ENCODE results near the gene LRP5.

LRP5 gene

GRCh38 chr11:68274306-68274705 is 38.1 kb upstream of the LRP5 start:
- H3K4me2 ChIP-seq (ENCODE audit: low read length) = no peak overlapping the region
- H3K4me1 ChIP-seq = peaks cover 8% of the 10 kb centered on the region
- TF ChIP-seq, protein P1, sequence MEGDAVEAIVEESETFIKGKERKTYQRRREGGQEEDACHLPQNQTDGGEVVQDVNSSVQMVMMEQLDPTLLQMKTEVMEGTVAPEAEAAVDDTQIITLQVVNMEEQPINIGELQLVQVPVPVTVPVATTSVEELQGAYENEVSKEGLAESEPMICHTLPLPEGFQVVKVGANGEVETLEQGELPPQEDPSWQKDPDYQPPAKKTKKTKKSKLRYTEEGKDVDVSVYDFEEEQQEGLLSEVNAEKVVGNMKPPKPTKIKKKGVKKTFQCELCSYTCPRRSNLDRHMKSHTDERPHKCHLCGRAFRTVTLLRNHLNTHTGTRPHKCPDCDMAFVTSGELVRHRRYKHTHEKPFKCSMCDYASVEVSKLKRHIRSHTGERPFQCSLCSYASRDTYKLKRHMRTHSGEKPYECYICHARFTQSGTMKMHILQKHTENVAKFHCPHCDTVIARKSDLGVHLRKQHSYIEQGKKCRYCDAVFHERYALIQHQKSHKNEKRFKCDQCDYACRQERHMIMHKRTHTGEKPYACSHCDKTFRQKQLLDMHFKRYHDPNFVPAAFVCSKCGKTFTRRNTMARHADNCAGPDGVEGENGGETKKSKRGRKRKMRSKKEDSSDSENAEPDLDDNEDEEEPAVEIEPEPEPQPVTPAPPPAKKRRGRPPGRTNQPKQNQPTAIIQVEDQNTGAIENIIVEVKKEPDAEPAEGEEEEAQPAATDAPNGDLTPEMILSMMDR (IDR thresholded peaks at IDR 0.05) = no peak
- peak overlapping the region; percentile 12 for H3K27ac ChIP-seq
- no peak overlapping the region for H2AFZ ChIP-seq
- no peaks in the 10 kb centered on the region for H3K27me3 ChIP-seq (ENCODE audit: control insufficient read depth, insufficient read depth, low read length)
- H3K4me3 ChIP-seq (ENCODE audit: low read depth, low read length) = no peak overlapping the region
- no peaks in the 10 kb centered on the region for H3K79me2 ChIP-seq
- H3K9me3 ChIP-seq (ENCODE audit: control insufficient read depth, low read length) = no peaks in the 10 kb centered on the region
- H3K9ac ChIP-seq = no peak overlapping the region
- H3K36me3 ChIP-seq (ENCODE audit: control insufficient read depth, insufficient read depth, low read length) = no peaks in the 10 kb centered on the region

DNA sequence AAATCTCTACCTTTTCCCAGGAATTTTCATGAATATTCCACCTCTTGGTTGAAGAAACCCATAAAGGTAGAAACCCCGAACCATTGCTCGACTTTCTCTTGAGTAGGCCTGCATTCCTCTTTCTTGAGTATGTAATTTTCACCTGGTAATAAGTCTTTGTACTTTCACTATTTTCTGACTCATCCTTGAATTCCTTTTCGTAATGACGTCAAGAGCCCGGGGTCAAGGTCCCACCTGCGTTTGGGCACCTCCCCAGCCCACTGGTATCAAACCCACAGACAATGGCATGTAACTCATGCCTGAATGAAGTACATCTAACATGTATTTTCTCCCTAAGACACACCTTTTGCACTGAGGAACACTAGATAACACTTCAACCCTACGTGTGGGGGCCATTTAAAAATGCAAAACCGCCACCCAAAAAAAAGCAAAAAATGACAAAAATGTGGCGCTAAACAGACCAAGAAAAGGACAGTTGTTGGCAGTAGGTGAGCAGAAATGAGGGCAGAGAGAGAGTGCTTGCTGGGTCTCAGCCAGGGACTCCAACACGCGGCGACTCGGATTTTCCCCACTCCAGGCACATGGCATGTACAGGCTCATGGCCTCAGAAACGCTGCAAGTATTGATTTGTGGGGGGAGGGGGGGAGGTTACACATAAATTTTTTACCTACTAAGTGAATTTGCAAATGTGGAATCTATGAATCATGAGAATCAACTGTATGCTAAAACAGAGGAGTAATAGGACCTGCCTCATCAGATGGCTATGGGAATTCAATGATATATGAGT is 36.5 kb upstream of the LRP5 start:
- TF ChIP-seq, protein P1 (IDR thresholded peaks at IDR 0.05) = no peak
- Histone ChIP-seq H3K4me2 (ENCODE audit: low read length) (no peak overlapping the region), H3K4me3 (ENCODE audit: low read depth, low read length) (no peak overlapping the region), H3K27ac (no peak overlapping the region), H3K79me2 (no peaks in the 10 kb centered on the region), H3K9ac (no peak overlapping the region), H3K36me3 (ENCODE audit: control insufficient read depth, insufficient read depth, low read length) (no peaks in the 10 kb centered on the region), H2AFZ (no peak overlapping the region), H3K4me1 (peaks cover 8% of the 10 kb centered on the region), H3K9me3 (ENCODE audit: control insufficient read depth, low read length) (no peaks in the 10 kb centered on the region), H3K27me3 (ENCODE audit: control insufficient read depth, insufficient read depth, low read length) (no peaks in the 10 kb centered on the region)

DNA sequence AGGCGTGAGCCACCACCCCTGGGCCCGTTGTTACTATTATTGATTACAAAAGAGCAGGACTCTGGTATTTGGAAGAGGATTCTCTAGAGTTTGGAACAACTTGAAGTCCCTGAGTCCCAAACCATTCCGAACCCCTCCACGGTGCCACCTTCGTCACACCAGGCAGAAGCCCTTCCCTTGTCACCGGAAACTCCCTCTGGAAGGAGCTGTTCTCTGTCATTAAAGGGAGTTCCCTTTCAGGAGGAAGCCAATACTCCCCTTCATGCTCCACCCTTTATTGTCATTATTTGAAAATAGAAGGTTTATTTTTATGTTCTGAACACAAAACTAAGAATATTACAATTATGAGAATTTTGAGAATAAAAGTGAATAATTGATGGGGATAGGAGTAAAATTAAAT is 35.5 kb upstream of the LRP5 start:
- Histone ChIP-seq H3K4me3 (ENCODE audit: low read depth, low read length) (no peak overlapping the region), H3K9ac (no peak overlapping the region), H2AFZ (no peak overlapping the region), H3K27me3 (ENCODE audit: control insufficient read depth, insufficient read depth, low read length) (no peaks in the 10 kb centered on the region), H3K9me3 (ENCODE audit: control insufficient read depth, low read length) (no peaks in the 10 kb centered on the region), H3K27ac (no peak overlapping the region), H3K4me2 (ENCODE audit: low read length) (no peak overlapping the region), H3K79me2 (no peaks in the 10 kb centered on the region), H3K36me3 (ENCODE audit: control insufficient read depth, insufficient read depth, low read length) (no peaks in the 10 kb centered on the region), H3K4me1 (peaks cover 8% of the 10 kb centered on the region)
- TF ChIP-seq, protein P1 (IDR thresholded peaks at IDR 0.05) = no peak

- TF ChIP-seq, protein P1 (IDR thresholded peaks at IDR 0.05) = no peak
- Histone ChIP-seq H3K9me3 (ENCODE audit: control insufficient read depth, low read length) (no peaks in the 10 kb centered on the region), H3K27ac (no peak overlapping the region), H3K27me3 (ENCODE audit: control insufficient read depth, insufficient read depth, low read length) (no peaks in the 10 kb centered on the region), H3K4me2 (ENCODE audit: low read length) (no peak overlapping the region), H3K4me3 (ENCODE audit: low read depth, low read length) (no peak overlapping the region), H3K4me1 (peaks cover 2% of the 10 kb centered on the region), H3K36me3 (ENCODE audit: control insufficient read depth, insufficient read depth, low read length) (no peaks in the 10 kb centered on the region), H3K9ac (no peak overlapping the region), H3K79me2 (no peaks in the 10 kb centered on the region), H2AFZ (no peak overlapping the region)
These were observed 32.7 kb upstream of the LRP5 start for GRCh38 chr11:68279676-68280075.
